ENCODE results near the gene ANAPC7.

GRCh38 chr12:110335481-110336045 lies 67.9 kb downstream of the ANAPC7 start:
- TF ChIP-seq POLR2A (IDR thresholded peaks at IDR 0.05), result no peak
- no peak for TF ChIP-seq CTCF (IDR thresholded peaks at IDR 0.05)
